GM19025 (cell line): ENCODE results near the gene FLACC1.

ENCODE experiments used
- ATAC-seq: cut with Tn5 transposase; IDR thresholded peaks from one replicate; pipeline ENCODE4 v1.9.1; 2021; ENCODE audit warnings: mild to moderate bottlenecking, low read depth, moderate library complexity; ENCODE audit not compliant: unreplicated experiment

FLACC1 gene

GRCh38 chr2:201280191-201281040, 76.7 kb downstream of the FLACC1 start:
- no peak for ATAC-seq

DNA sequence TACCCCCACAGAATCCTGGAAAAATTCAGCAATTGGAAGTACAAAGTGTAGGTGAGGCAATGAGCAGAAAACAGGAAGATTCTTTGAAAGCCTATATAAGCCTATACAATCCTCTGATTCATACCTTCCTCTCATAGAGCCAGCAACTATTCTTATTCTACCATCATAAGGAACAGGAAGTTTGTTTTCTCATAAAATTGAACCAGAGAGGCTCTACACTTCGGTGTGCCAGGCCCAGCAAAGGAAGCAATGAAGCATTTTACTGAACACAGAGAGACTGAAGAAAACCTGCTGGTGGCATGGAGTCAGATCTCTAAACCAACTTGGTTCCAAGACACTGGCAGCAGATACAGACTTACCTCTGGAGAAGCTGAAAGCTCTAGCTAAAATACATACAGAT, 78.1 kb downstream of the FLACC1 start:
- ATAC-seq: no peak

DNA sequence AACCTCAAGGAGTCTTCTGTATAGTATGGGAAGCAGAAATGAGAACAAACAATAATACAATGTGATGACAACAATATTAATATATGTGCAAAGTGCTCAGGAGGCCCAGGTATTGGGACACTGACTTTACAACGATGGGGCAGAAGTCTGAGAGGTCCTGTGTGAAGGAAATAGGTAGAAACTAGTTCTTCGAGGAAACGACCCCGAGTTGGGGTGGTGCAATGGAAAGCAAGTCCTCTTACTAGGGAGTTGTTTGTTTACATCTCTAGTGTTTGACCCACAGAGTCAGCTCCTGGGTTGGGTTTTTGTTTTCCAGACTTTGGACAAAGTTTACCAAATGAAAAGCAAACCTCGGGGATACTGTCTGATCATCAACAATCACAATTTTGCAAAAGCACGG, 80.6 kb downstream of the FLACC1 start:
- ATAC-seq: no peak

- ATAC-seq: no peak
Observed at GRCh38 chr2:201275990-201276389, 81.2 kb downstream of the FLACC1 start.

DNA sequence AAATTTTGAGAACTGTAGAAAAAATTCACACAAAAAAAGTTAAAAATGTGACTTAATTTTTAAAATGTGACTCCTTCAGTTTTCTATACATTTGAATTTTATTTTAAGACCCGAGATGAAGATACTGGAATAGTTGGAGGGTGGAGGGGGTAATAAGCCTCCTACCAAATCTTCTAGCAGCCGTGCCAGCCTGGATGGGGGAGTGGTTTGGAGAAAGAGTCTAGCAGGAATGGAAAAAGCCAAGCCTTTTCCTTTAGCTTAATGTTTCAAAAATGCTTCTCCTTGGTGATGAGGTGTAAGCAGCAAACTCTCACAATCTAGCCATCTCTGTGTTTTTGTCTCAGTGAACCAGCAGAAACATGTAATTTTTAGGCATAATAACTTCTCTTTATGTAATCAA, 82.1 kb downstream of the FLACC1 start:
- no peak for ATAC-seq

GRCh38 chr2:201273330-201273983, 83.7 kb downstream of the FLACC1 start:
- no peak for ATAC-seq

DNA sequence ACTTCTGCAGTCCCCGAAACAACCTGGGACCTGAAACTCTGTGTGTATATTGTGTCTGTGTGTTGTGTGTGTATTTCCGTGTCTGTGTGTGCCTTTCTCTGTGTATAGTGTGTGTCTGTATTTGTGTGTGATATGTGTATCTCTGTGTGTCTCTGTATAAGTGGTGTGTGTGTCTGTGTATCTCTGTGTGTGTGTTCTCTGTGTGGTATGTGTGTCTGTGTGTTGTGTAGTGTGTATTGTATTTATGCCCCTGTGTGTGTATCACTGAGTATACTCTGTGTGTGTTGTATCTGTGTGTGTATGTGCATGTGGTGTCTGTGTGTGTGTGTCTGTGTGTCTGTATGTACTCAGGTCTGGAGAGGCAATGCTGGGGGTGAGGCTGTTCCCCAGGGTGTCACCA, 85.2 kb downstream of the FLACC1 start:
- no peak for ATAC-seq

DNA sequence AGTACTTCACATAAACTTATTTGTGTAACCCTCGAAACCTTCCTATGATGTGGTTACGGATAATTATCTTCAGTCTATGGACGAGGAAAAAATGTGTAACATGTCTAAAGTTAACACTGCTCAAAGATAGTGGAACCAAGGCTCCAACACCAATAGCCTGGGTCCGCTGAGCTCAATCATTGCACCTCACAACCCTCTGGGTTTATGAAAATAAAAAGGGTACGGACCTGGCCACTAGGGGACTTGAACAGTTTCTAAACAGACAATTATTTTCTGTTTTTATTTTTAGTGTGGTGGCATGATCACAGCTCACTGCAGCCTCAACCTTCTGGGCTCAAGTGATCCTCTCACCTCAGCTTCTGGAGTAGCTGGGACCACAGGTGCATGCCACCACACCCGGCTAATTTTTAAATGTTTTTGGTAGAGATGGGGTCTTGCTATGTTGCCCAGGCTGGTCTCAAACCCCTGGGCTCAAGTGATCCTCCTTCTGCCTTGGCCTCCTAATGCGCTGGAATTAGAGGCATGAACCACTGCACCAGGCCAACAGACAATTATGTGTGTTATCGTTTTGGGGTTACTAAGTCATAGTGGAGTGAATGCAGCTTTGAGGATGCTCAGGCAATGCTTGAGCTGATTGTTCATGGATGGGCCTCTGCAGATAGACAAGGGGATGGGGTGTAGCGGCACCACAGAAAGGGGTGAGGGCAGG, 86.7 kb downstream of the FLACC1 start:
- ATAC-seq: no peak

DNA sequence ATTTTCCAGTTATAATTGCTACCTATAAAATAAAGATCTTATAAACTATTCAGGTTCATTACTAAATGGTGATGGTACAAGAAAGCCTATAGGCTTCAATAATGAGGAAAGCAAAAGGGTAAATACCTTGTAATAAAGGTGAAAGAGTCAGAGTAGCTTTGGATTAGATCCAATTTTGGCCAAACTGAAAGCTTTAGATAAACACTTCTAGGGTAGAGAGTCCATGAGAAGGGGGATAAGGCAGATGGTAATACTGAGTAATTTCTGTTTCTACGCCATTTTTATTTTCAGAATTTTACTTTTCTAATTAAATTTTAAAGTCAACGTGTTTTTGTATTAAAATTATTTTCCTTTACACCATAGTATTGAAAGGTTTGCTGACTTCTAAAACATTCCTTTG, 87.4 kb downstream of the FLACC1 start:
- no peak for ATAC-seq

- ATAC-seq: no peak
Observed at GRCh38 chr2:201267278-201268030, 89.7 kb downstream of the FLACC1 start.

DNA sequence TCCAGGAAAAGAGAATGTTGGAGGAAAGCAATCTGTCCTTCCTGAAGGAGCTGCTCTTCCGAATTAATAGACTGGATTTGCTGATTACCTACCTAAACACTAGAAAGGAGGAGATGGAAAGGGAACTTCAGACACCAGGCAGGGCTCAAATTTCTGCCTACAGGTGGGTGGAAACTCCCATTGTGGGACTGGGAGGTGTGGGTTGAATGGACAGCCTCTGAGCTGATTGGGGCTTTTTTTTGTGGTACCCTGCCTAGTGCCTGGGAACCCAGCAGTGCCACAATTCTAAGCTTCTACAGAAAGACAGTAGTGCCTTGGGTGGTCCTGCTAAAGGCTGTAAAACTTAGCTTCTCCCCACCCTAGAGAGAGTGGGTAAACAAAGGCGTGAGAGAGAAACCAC, 90.5 kb downstream of the FLACC1 start:
- ATAC-seq: no peak

- no peak for ATAC-seq
Observed at GRCh38 chr2:201264472-201265173, 92.5 kb downstream of the FLACC1 start.

- no peak for ATAC-seq
Observed at GRCh38 chr2:201263779-201264178, 93.4 kb downstream of the FLACC1 start.

DNA sequence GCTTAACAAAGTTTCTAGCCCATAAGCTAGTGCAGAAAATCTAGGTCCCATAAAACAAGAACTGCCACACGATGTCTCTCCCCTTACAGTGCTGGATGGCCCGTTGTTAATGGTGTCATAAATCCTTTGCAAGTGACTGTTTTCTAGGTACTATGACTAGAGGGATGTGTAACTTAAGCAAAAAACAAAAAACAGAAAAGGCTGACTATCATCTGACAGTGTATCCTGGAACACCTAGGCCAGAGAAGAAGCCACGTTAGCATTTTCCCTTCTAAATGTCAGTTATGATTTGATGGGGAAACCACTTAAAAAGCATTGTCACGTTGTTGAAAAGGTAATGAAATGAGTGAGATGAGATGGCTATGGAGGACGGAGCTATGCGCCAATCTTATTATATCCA, 94.4 kb downstream of the FLACC1 start:
- no peak for ATAC-seq

- ATAC-seq: no peak
Observed at GRCh38 chr2:201261906-201262305, 95.2 kb downstream of the FLACC1 start.

DNA sequence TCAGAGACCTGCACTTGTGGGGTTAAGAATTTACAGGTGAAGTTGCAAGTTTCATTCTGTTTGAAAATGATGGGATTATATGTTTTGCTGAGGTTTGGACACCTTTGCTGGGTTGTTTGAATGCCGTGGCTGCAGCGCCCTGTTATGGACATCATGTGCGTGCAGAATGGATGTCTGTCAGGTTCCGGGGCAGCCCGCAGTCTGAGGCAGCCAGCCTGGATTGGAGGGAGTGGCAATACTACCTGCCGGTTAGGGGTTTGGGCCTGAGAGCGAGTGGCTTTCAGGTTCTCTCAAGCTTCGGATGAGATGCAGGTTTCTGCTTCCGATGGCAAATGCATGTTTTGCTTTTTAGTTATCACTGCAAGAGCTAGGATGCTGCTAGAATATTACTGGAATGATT, 95.7 kb downstream of the FLACC1 start:
- no peak for ATAC-seq

GRCh38 chr2:201260302-201260800, 96.8 kb downstream of the FLACC1 start, which contains the start of gene CASP8:
Gene CASP8 (plus strand): TSS chr2:201260536. CDS start chr2:201266487, 5,951 bp downstream.
- ATAC-seq: no peak

- no peak for ATAC-seq
Observed at GRCh38 chr2:201258666-201259615, 98.2 kb downstream of the FLACC1 start.
